ENCODE results near the gene CACNA1B.

Gene CACNA1B

DNA sequence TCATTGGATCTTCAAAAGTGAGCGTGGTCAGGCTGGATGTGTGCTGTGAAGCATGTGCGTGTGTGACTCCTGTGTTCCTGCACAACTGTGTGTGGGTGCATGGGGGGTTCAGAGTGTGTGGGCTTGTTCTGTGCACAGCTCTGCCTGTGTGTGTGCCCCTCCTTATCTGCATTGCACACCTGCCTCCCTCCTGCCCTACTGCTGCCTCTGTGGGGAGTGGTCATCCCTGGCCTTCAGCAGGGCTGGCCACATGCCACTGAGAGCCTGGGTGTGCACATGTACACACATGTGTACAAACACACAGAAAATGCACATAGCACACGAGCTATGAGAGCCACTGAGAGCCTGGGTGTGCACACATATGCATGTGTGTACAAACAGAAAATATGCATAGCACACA is 92.1 kb downstream of the CACNA1B start:
- Histone ChIP-seq H3K9ac (ENCODE audit: low read depth, low read length) (no peak overlapping the region), H3K36me3 (ENCODE audit: control insufficient read depth, insufficient read depth, low read length) (peaks cover 18% of the 10 kb centered on the region; the same call in 1 of the 2 replicates), H3K4me1 (ENCODE audit: control insufficient read depth, insufficient read depth, low read length) (no peaks in the 10 kb centered on the region), H3K9me3 (ENCODE audit: control insufficient read depth, insufficient read depth, low read length) (no peaks in the 10 kb centered on the region), H3K4me3 (ENCODE audit: low read depth, low read length) (no peak overlapping the region), H3K27ac (ENCODE audit: low read depth, low read length) (no peak overlapping the region), H3K27me3 (ENCODE audit: control insufficient read depth, insufficient read depth, low read length) (no peaks in the 10 kb centered on the region)

DNA sequence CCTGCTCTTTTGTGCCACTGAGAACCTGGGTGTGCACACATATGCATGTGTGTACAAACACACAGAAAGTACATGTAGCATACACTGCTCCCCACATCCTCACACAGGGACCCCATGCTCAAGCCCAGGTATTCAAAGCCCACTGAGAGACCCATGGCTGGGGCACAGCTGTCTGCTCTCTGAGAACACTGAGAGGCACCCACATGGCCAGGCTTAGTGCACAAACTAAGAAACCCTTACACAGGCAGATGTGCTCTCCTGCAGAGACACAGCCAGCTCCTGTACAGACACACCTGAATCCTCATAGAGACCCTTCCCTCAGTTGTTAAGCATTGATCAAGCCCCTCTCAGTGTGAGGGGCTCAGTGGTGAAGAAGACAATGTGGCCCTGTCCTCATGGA is 92.5 kb downstream of the CACNA1B start:
- H3K36me3 ChIP-seq (ENCODE audit: control insufficient read depth, insufficient read depth, low read length): peaks cover 19% of the 10 kb centered on the region; the same call in 1 of the 2 replicates
- no peaks in the 10 kb centered on the region for H3K4me1 ChIP-seq (ENCODE audit: control insufficient read depth, insufficient read depth, low read length)
- no peak overlapping the region for H3K9ac ChIP-seq (ENCODE audit: low read depth, low read length)
- no peak overlapping the region for H3K27ac ChIP-seq (ENCODE audit: low read depth, low read length)
- no peaks in the 10 kb centered on the region for H3K27me3 ChIP-seq (ENCODE audit: control insufficient read depth, insufficient read depth, low read length)
- no peak overlapping the region for H3K4me3 ChIP-seq (ENCODE audit: low read depth, low read length)
- H3K9me3 ChIP-seq (ENCODE audit: control insufficient read depth, insufficient read depth, low read length): no peaks in the 10 kb centered on the region

DNA sequence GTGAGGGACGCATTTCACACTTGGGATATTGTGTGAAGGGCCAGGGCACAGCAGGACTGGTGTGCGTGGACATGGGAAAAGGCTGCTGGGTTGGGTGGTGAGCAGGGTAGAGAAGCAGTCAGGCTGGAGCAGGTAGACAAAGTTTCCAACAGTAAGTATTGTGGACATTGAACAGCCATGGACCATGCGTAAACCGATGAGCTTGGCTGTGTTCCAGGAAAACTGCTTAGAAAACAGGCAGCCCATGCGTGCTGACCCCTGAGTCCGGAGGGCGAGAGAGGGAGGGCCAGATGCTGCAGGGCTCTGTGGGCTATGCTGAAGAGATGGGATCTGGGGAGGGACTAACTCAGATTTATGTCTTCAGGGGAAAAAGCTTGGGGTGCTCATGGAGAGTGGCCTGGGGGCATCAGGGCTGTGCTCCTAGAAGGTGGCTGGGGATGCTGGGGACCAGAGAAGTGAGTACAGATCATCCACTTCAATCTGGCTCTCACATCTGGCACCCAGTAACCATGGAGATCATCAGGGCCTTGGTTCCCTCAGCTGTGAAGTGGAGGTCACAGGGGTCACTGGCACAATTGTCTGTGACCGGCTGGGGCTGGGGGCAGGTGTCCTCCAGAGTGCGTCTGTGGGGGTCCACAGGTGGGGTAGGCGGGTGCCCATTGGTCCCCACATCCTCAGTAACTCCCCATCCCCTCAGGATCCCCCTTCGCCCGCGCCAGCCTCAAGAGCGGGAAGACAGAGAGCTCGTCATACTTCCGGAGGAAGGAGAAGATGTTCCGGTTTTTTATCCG is 93.3 kb downstream of the CACNA1B start:
- Histone ChIP-seq H3K27me3 (ENCODE audit: control insufficient read depth, insufficient read depth, low read length) (no peaks in the 10 kb centered on the region), H3K36me3 (ENCODE audit: control insufficient read depth, insufficient read depth, low read length) (peaks cover 24% of the 10 kb centered on the region; the same call in 1 of the 2 replicates), H3K4me1 (ENCODE audit: control insufficient read depth, insufficient read depth, low read length) (no peaks in the 10 kb centered on the region), H3K27ac (ENCODE audit: low read depth, low read length) (no peak overlapping the region), H3K4me3 (ENCODE audit: low read depth, low read length) (no peak overlapping the region), H3K9ac (ENCODE audit: low read depth, low read length) (no peak overlapping the region), H3K9me3 (ENCODE audit: control insufficient read depth, insufficient read depth, low read length) (no peaks in the 10 kb centered on the region)

DNA sequence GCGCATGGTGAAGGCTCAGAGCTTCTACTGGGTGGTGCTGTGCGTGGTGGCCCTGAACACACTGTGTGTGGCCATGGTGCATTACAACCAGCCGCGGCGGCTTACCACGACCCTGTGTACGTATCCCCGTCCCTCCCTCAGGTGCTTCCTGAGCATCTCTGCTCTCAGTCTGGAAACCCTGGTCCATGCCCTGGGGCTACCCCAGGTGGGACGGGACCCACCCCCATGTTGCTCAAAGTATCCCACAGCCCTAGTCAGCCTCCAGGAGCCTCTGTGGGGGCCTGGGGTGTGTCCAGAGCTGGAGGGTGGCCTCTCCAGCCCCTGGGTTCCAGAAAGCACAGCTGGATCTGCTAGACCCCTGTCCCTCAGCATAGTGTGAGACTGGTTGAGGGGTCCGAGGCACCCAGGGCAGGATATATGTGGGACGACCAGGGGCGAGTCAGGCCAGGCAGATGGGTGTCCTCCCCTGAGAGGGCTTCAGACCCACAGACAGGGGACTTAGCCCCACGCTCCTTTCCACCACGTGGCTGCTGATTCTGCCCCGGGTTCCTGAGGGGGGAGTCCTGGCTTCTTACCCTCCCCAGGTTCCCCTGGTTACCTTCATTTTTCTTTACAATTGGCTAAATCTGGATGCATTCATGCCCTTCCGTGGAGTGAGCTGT is 94.0 kb downstream of the CACNA1B start:
- no peak overlapping the region for H3K4me3 ChIP-seq (ENCODE audit: low read depth, low read length)
- H3K4me1 ChIP-seq (ENCODE audit: control insufficient read depth, insufficient read depth, low read length): no peaks in the 10 kb centered on the region
- H3K9me3 ChIP-seq (ENCODE audit: control insufficient read depth, insufficient read depth, low read length): no peaks in the 10 kb centered on the region
- H3K27ac ChIP-seq (ENCODE audit: low read depth, low read length): no peak overlapping the region
- no peaks in the 10 kb centered on the region for H3K27me3 ChIP-seq (ENCODE audit: control insufficient read depth, insufficient read depth, low read length)
- peaks cover 29% of the 10 kb centered on the region; the same call in 1 of the 2 replicates for H3K36me3 ChIP-seq (ENCODE audit: control insufficient read depth, insufficient read depth, low read length)
- H3K9ac ChIP-seq (ENCODE audit: low read depth, low read length): no peak overlapping the region

DNA sequence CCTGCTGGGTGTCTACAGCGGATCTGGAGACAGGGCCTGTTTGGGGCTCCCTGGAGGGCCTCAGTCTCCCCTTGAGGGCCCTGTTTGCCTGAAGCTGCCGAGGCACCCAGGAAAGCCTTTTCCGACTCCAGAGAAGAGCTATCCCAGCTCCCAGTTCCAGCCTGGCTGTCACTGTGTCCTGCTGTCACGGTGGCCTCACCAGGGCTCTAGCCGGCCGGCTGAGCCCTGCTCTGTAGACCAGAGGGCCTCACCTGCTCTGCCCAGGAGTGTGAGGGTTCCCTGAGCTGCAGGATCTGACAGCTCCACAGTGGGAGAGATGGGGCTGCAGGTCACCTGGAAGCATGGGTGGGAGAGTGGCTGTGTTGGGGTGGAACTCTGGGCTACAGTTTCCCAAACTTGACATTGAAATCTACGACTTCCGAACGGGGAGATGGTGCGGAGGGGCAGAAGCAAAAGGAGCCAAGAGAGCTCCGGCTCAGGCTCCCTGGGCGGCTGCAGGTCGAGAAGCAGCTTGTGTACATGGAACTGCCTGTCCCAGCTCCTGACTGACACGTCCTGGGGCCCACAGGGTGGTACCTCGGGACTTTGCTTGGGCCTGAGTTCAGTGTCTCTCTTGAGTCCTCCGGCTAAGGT is 94.9 kb downstream of the CACNA1B start:
- H3K36me3 ChIP-seq (ENCODE audit: control insufficient read depth, insufficient read depth, low read length): peaks cover 29% of the 10 kb centered on the region; the same call in 1 of the 2 replicates
- H3K27ac ChIP-seq (ENCODE audit: low read depth, low read length): no peak overlapping the region
- no peaks in the 10 kb centered on the region for H3K4me1 ChIP-seq (ENCODE audit: control insufficient read depth, insufficient read depth, low read length)
- no peaks in the 10 kb centered on the region for H3K9me3 ChIP-seq (ENCODE audit: control insufficient read depth, insufficient read depth, low read length)
- H3K27me3 ChIP-seq (ENCODE audit: control insufficient read depth, insufficient read depth, low read length): no peaks in the 10 kb centered on the region
- H3K9ac ChIP-seq (ENCODE audit: low read depth, low read length): no peak overlapping the region
- no peak overlapping the region for H3K4me3 ChIP-seq (ENCODE audit: low read depth, low read length)

DNA sequence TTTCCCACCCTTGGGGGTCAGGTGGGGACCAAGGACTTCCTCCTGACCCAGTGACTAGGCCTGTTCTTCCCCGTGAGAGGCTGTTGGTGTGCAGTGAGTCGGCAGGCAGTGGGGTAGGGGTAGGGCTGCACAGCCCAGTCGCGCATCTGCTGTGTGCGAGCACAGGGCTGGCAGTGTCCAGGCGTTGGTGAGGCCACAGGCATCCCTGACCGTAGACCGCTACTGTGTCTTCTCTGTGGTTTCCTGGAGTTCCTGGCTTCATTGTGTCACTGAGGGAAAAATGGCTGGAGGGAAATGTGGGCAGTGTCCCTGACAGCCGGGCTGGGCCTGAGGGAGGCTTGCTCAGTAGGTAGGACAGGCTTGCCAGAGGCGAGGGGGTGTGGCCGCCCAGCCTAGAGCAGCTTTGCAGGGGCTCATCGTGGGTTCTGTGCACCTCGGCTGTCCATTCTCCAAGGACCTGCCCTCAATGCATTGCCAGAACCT is 95.4 kb downstream of the CACNA1B start:
- H3K27me3 ChIP-seq (ENCODE audit: control insufficient read depth, insufficient read depth, low read length): no peaks in the 10 kb centered on the region
- peaks cover 29% of the 10 kb centered on the region; the same call in 1 of the 2 replicates for H3K36me3 ChIP-seq (ENCODE audit: control insufficient read depth, insufficient read depth, low read length)
- H3K9ac ChIP-seq (ENCODE audit: low read depth, low read length): no peak overlapping the region
- no peaks in the 10 kb centered on the region for H3K9me3 ChIP-seq (ENCODE audit: control insufficient read depth, insufficient read depth, low read length)
- H3K27ac ChIP-seq (ENCODE audit: low read depth, low read length): no peak overlapping the region
- no peak overlapping the region for H3K4me3 ChIP-seq (ENCODE audit: low read depth, low read length)
- H3K4me1 ChIP-seq (ENCODE audit: control insufficient read depth, insufficient read depth, low read length): no peaks in the 10 kb centered on the region

DNA sequence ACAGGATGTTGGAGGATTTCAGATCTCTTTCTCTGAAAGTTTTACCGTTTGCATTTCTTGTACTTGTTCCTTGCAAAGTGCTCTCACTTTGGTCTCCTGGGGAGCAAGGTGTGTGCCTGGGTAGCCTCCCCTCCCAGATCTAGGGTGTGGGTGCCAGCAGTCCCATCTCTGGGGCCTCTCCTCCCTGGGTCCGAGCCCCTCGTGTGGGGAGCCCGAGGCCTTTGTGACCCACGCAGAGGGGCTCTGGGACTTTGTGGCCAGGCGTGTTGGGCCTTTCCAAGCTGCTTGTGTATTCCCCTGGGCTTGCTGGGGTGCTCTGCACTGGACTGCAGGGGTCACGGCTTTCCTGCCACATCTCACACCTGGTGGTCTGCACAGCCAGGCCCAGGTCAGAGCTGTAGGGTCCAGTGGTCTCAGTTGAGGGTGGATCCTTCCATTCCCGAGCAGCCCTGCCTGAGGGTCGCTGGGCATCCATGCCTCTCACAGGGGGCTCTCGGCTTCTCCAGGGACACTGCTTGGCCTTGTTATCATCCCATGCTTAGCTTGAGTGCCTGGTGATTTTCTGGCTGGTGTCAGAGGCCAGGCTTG is 96.3 kb downstream of the CACNA1B start:
- Histone ChIP-seq H3K4me3 (ENCODE audit: low read depth, low read length) (no peak overlapping the region), H3K27ac (ENCODE audit: low read depth, low read length) (no peak overlapping the region), H3K27me3 (ENCODE audit: control insufficient read depth, insufficient read depth, low read length) (no peaks in the 10 kb centered on the region), H3K4me1 (ENCODE audit: control insufficient read depth, insufficient read depth, low read length) (no peaks in the 10 kb centered on the region), H3K9me3 (ENCODE audit: control insufficient read depth, insufficient read depth, low read length) (no peaks in the 10 kb centered on the region), H3K9ac (ENCODE audit: low read depth, low read length) (no peak overlapping the region), H3K36me3 (ENCODE audit: control insufficient read depth, insufficient read depth, low read length) (peaks cover 32% of the 10 kb centered on the region; the same call in 1 of the 2 replicates)

DNA sequence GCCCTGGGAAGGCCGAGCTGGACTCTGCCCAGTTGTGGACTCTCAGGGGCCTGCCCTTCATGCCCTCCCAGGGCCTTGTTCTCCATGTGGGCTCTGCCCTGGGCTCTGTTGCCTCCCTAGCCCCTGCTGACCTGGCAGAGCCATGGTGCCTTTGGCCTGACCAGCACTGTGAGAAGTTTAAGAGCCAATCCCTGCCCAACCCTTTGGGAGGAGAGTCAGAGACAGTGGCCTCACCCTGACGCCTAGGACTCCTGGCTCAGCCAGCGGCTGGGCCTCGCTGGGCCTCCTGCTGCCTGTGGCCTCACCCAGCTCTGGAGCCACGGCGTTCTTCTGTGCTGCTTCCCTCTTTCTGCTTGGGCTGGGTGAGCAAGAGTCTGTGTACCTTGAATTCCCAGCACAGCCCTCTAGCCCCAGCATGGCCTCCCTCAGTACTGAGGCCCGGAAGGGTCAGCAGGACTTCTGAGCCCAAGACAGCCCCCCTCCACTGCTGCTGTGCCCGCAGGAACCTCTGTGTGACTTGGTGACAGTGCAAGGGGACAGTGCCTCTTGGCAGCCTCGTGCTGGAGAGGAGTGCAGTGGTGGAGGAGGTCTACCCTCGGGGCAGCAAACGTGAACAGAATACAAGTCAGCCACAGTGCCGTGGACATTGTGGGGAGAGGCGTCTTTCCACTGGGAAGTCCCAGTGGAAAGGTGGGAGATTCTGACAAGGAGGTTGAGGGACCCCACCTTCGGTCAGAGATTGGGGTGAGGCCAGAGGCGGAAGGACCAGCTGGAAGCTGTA is 97.4 kb downstream of the CACNA1B start:
- Histone ChIP-seq H3K9ac (ENCODE audit: low read depth, low read length) (no peak overlapping the region), H3K27ac (ENCODE audit: low read depth, low read length) (no peak overlapping the region), H3K4me1 (ENCODE audit: control insufficient read depth, insufficient read depth, low read length) (no peaks in the 10 kb centered on the region), H3K9me3 (ENCODE audit: control insufficient read depth, insufficient read depth, low read length) (no peaks in the 10 kb centered on the region), H3K27me3 (ENCODE audit: control insufficient read depth, insufficient read depth, low read length) (no peaks in the 10 kb centered on the region), H3K4me3 (ENCODE audit: low read depth, low read length) (no peak overlapping the region), H3K36me3 (ENCODE audit: control insufficient read depth, insufficient read depth, low read length) (peaks cover 25% of the 10 kb centered on the region; the same call in 1 of the 2 replicates)

DNA sequence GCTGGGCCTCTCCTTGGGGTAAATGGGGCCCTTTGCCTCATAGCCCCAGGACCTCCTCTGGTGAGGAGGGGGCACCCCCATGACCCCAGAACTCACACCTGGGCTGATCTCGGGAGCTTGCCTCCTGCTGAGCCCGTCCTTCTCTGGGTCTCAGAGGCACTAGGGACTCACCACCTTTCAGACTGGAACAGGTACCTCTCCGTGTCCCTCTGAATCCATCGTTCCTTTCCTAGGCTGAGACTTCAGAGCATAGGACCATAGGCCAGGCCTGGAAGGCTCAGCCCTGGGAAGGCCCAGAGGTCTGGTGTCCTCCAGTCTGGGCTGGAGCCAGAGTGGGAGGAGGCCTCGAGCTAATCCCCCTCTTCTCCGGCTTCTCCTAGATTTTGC is 97.9 kb downstream of the CACNA1B start:
- H3K27ac ChIP-seq (ENCODE audit: low read depth, low read length): no peak overlapping the region
- H3K36me3 ChIP-seq (ENCODE audit: control insufficient read depth, insufficient read depth, low read length): peaks cover 28% of the 10 kb centered on the region; the same call in 1 of the 2 replicates
- H3K4me3 ChIP-seq (ENCODE audit: low read depth, low read length): no peak overlapping the region
- no peaks in the 10 kb centered on the region for H3K27me3 ChIP-seq (ENCODE audit: control insufficient read depth, insufficient read depth, low read length)
- no peaks in the 10 kb centered on the region for H3K9me3 ChIP-seq (ENCODE audit: control insufficient read depth, insufficient read depth, low read length)
- no peak overlapping the region for H3K9ac ChIP-seq (ENCODE audit: low read depth, low read length)
- H3K4me1 ChIP-seq (ENCODE audit: control insufficient read depth, insufficient read depth, low read length): no peaks in the 10 kb centered on the region

DNA sequence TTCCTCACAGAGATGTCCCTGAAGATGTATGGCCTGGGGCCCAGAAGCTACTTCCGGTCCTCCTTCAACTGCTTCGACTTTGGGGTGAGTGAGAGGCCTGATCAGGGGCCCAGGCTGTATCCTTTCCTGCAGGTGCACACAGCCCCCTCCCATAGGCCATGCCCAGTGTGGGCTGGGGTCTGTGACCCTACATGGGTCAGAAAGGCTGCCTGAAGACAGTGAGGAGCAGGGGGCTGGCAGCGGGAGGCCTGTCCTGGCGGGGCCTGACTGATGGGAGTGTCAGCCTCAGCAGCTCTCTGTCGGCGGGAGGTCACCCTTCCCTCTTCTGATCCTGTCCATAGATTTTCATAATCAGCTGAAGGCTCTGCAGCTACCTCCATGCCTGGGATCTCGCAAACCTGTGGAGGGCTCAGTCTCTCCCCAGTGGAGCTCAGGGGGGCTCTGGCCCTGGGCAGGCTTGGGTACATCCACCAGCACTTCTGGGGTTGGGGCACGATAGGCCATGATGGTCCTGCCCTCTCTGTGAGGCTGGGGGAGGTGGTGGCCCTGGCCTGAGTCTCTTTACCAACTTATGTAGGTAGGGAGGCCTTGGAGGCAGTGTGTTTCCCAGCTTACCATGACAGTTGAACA is 98.5 kb downstream of the CACNA1B start:
- Histone ChIP-seq H3K9me3 (ENCODE audit: control insufficient read depth, insufficient read depth, low read length) (no peaks in the 10 kb centered on the region), H3K27ac (ENCODE audit: low read depth, low read length) (no peak overlapping the region), H3K4me3 (ENCODE audit: low read depth, low read length) (no peak overlapping the region), H3K4me1 (ENCODE audit: control insufficient read depth, insufficient read depth, low read length) (no peaks in the 10 kb centered on the region), H3K36me3 (ENCODE audit: control insufficient read depth, insufficient read depth, low read length) (peaks cover 28% of the 10 kb centered on the region; the same call in 1 of the 2 replicates), H3K27me3 (ENCODE audit: control insufficient read depth, insufficient read depth, low read length) (no peaks in the 10 kb centered on the region), H3K9ac (ENCODE audit: low read depth, low read length) (no peak overlapping the region)
